GOT3 (cell line): ENCODE data around the gene TOE1.
"Not testable (repeated sequence)": the region's sequence is repeated elsewhere in the genome, so short reads cannot be mapped to it uniquely, and the experiment has no call there.

Experiments
- DNase-seq: peaks from one replicate; lab custom pipeline; 2025; ENCODE audit warnings: mixed read lengths; lab: John Stamatoyannopoulos, UW

TOE1 gene

GRCh38 chr1:45339789-45340558 lies at the start of gene TOE1, which contains the start of gene MUTYH:
Gene TOE1, plus strand, starts transcription at chr1:45340170. Its CDS starts 83 bp downstream, at chr1:45340253.
Gene MUTYH, minus strand, starts transcription at chr1:45340440. Its CDS starts 5,935 bp downstream, at chr1:45334505.
- DNase-seq: peak; percentile 89

GRCh38 chr1:45291002-45291401 lies 49.0 kb upstream of the TOE1 start:
- not testable (repeated sequence) for DNase-seq

GRCh38 chr1:45291716-45292115 lies 48.3 kb upstream of the TOE1 start:
- no peak for DNase-seq

GRCh38 chr1:45297666-45298356 lies 42.2 kb upstream of the TOE1 start:
- DNase-seq: no peak

- DNase-seq: no peak
These were observed 40.7 kb upstream of the TOE1 start for GRCh38 chr1:45299296-45299695.

- no peak for DNase-seq
These were observed 39.8 kb upstream of the TOE1 start for GRCh38 chr1:45299981-45300668.

- DNase-seq: no peak
These were observed 39.3 kb upstream of the TOE1 start for GRCh38 chr1:45300669-45300997.

- DNase-seq: no peak
These were observed 37.3 kb upstream of the TOE1 start for GRCh38 chr1:45302505-45303150.

GRCh38 chr1:45303520-45304310 lies 36.3 kb upstream of the TOE1 start:
- peak; percentile 94 for DNase-seq

GRCh38 chr1:45304311-45305081 lies 35.5 kb upstream of the TOE1 start:
- no peak for DNase-seq

- no peak for DNase-seq
These were observed 34.7 kb upstream of the TOE1 start for GRCh38 chr1:45305231-45305630.

- no peak for DNase-seq
These were observed 33.7 kb upstream of the TOE1 start for GRCh38 chr1:45306319-45306718.

GRCh38 chr1:45306905-45307304 lies 33.1 kb upstream of the TOE1 start:
- DNase-seq: no peak

- no peak for DNase-seq
These were observed 25.7 kb upstream of the TOE1 start for GRCh38 chr1:45314266-45314665.

GRCh38 chr1:45317166-45317565 lies 22.8 kb upstream of the TOE1 start:
- no peak for DNase-seq

GRCh38 chr1:45319761-45320160 lies 20.2 kb upstream of the TOE1 start:
- DNase-seq: no peak

GRCh38 chr1:45321444-45321843 lies 18.5 kb upstream of the TOE1 start:
- no peak for DNase-seq

- DNase-seq: no peak
These were observed 17.4 kb upstream of the TOE1 start for GRCh38 chr1:45322486-45323040.

GRCh38 chr1:45325851-45326506 lies 14.0 kb upstream of the TOE1 start:
- DNase-seq: no peak
